DLD1 (cell line): ENCODE data around the gene MMP24OS.
"Not testable (repeated sequence)": the region's sequence is repeated elsewhere in the genome, so short reads cannot be mapped to it uniquely, and the experiment has no call there.

Source experiments
- in situ Hi-C: cut with HindIII; loops from 2 replicates; pipeline ENCODE4 v1.10.0; 2017; ENCODE audit warnings: low sequenced_read_pairs

MMP24OS gene

DNA sequence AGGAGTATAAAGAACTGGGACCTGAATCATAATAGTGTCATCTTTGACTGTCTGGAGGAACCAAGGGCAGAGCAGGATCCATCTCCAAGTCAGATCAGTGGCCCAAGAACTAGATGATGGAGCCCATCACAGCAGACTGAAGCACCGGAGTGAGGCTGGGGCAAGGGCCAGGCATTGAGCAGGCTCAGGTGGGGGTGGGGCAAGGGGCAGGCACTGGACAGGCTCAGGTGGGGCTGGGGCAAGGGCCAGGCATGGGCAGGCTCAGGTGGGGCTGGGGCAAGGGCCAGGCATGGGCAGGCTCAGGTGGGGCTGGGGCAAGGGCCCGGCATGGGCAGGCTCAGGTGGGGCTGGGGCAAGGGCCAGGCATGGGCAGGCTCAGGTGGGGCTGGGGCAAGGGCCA lies 25.3 kb downstream of the MMP24OS start:
- in situ Hi-C loops = not testable (repeated sequence)

DNA sequence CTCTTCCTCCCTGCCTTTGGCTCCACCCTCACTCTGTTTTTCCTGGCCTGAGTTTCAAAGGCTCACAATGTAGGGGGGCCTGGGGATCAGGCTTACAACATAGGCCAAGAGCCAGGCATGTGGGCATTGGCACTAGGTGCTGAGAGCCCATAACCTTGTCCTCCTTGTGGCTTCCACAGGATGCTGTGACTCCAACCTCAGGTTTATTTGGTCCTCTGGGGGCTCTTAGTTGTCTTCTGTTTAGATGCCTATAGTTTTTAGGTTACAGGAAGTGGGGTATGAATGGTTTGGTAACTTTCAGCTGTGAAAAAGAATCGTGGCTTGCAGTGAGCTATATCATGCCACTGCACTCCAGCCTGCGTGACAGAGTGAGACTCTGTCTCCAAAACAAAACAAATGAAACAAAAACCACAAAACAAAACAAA lies 25.9 kb downstream of the MMP24OS start:
- in situ Hi-C loops = no loop called here

DNA sequence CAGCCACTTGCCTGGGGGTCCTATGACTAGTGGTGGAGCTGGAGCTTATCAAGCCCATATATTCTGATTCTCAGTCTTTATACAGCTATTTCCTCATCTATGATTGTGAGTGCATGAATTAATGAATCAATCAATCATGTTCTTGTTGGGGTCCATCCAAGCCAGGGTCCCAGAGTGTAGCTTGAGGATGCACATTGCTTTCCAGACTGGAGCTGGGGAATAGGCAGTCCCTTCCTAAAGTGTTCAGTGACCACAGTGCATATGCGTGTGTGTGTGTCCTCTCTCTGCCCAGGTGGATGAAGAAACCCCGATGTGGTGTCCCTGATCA lies 26.3 kb downstream of the MMP24OS start:
- in situ Hi-C loops = no loop called here

DNA sequence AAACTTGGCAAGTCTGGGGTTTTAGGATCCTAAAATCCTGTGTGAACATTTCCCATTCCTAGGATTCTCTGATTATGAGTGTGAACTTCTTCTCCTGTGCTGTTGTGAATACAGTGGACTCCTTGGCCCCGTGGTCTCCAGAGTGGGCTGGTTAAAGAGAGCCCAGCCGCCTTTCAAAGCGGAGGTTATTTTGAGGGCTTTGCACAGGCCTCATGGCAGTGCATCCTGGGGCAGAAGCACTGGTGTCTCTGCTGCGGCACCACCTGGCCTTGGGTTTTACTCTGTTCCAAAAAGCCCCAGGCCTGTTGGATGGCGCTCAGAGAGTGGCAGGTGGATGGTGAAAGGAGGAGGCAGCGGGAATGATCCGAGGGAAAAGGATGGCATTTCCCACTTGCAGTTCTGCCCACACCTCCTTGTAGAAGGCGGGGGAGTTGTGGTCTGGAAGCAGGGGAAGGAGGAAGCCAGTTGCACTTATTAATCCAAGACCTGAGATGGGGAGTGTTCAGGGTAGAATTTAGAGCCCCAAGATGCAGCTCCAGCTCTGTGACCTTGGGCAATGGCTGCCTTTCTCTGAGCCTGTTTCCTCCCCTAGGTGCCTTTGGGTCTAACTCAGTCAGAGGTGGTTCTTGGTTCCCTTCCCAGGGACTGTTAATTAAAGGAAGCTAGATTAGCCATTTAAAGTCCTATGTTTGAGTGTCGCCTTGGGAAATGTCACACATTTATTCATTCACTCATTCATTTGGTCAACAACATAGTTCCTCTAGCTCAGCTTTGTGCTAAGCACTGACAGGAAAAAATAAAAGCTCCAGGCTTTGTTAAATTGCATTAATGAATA lies 29.1 kb downstream of the MMP24OS start:
- in situ Hi-C loops = no loop called here

DNA sequence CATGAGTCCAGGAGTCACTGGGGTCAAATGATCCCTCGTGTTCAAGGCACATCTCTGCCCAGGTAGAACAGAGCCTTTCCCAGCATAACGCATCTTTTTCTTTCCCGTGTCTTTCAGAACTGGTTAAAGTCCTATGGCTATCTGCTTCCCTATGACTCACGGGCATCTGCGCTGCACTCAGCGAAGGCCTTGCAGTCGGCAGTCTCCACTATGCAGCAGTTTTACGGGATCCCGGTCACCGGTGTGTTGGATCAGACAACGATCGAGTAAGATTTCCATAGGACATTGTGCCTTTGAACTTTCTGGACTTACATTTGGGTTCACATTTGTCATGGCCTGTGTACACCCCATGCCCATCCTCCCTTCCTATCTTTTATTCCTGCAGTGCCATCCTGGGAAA lies 31.2 kb downstream of the MMP24OS start:
- in situ Hi-C loops = no loop called here

DNA sequence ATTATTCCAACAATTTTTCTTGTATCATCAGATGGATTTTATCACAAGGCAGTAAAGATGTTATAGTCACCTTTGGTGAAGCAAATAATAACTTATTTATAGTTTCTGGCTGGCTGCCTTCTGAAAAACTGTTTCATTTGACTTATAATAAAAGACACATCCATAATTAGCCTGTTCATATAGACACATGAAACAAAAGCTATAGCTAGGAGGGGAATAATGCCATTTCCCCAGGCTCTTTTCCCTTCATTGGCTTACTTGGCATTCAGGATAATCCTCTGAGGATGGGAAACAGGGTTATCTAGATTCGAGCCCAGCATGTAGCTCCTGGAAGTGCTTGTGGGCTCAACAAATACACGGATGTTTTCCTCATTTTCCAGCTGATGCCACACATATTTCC lies 33.9 kb downstream of the MMP24OS start:
- in situ Hi-C loops = no loop called here

DNA sequence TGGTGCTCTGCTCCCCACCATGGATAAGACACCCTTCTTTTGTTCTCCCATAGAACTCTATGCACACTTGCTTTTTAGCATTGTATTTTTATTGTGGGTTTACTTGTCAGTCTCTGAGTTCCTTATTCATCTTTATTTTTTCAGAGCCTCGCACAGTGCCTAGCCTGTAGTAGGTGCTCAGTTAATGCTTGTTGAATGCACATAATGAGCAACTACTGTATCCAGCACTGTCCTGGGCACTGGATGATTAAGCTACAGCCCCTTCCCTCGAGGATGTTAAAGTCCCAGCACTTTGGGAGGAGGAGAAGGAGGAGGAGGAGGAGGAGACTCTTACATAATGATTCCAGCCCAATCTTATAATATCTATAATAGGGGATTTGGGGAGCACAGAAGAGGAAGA lies 34.6 kb downstream of the MMP24OS start:
- in situ Hi-C loops = no loop called here

DNA sequence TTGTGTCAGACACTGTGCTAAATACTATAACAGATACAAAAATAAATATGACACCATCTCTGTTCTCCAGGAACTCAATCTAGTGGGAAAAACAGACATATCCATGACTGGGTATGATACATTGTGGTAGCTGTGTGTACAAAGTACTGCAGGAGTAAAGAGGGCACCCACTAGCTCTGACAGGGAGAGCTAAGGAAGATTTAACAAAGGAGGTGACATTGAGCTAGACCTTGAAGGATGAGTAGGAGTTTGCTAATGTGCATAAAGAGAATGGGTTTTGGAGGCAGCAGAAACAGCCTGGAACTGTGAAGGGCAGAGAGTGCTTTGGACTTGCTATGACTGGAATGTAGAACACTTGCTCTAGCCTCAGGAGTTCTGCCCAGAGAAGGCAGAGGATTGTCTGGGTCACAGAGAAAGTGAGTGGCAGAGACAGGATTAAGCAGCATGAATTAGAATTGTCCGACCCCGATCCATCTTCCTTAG lies 37.1 kb downstream of the MMP24OS start:
- in situ Hi-C loops = no loop called here

DNA sequence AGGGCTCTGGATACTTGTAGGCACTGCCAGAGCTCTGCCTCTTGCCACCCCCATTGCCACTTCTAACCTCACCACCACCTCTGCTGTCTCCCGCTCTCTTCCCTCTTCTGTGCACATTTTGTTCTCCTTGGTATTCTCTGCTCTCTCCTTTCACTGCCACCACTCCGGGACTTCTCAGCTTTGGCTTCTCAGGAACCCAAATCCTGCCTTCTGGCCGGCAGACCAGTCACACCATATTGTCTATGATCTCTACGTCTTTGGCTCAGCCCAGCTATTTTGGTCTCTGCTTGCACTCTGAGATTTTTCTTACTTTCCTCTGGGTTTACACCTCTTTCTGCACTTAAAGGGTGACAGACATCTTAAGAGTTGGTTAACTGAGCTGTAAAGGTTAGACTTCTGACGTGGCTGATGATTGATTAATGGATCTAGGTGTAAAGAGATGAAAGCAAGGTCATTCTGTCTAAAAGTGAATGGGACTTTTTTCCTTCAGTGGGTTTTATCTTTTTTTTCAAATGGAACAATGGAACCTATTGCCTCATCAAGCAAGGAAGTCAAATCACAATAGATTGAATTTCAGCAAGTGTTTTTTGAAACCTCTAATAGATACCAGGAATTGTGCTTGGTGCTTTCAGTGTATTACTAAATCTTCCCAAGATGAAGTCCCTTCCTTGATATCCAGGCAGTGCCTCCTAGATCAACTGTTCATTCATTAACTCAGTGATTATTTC lies 37.7 kb downstream of the MMP24OS start:
- in situ Hi-C loops = no loop called here

DNA sequence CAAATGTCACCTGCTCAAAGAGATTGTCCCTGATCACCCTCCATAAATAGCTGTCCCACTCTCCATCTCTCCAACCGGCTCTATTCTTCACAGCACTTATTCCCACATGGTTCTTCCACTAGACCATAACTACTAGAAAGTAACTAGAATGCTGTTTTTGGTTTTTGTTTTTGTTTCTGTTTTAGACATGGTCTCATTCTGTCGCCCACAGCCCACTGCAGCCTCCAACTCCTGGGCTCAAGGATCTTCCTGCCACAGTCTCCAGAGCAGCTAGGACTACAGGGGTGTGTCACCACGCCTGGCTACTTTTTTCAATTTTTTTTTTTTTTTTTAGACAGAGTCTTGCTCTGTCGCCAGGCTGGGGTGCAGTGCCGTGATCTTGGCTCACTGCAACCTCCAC lies 39.2 kb downstream of the MMP24OS start:
- in situ Hi-C loops = no loop called here

DNA sequence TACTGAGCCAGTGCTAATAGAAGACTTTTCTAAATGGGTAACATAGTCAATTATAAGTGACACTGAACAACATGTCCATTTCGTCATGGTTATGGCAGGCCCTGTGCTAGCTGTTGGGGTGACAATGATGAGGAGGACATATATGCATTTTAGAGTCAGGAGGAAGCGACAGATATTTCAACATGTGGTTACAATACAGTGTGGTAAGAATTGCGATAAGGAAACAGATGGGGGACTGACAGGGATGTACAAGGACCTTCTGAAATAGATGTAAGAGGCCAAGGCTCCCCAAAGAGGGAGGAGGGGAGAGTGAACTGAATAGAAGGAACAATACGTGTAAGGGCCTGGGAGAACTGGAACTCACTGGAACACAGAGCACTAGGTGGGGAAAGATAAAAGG lies 39.8 kb downstream of the MMP24OS start:
- in situ Hi-C loops = no loop called here

DNA sequence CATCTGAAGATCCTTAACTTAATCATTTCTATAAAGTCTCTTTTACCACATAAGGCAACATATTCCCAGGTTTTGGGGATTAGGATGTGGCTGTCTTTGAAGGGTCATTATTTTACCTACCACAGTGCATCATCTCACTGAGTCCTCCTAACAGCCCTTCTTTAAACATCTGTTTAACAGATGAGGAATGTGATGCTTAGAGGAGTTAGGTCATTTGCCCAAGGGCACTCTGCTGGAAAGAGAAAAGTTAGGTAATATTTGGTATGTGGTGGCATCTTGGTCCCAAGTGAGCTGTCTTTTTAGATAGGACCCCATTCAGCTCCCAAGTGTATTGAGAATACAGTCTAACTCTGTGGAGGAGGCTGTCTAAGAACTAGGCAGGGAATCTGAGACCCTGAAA lies 40.4 kb downstream of the MMP24OS start:
- in situ Hi-C loops = no loop called here

DNA sequence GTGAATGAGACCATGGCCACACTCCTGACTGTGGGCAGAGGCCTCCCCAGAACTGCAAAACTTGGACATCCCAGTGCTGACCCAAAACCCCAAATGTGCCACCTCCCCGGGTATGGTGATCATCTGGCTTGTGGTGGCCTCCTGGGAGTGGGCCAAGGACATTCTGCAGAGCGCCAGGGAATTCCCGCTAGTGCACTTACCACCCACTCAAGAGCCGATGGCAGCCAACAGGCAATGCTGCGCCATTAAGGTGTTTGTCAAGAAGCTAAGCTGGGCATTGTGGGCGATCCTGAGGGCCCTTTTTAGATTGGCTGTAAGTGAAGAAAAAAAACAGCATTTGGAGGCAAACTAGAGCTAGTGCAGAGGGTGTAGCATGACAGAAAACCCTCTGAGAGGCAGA lies 42.0 kb downstream of the MMP24OS start:
- in situ Hi-C loops = no loop called here

DNA sequence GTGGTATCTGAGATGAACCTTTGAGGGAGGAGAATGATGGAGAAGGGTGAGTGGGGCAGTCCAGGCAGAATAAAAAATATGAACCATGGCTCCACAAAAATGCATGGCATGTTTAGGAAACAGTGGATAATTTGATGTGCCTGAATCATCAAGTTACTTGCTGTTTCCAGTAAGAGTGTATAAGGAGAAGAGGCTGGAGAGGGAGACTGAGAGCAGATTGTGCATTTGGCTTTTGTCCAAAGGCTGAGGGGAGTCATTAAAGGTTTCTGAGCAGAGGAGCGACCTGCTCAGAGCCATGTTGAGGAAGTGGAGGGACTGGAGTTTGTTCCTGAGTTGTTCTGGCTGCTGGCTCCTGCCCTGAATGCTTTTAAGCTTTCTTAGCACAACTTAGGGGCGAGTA lies 45.3 kb downstream of the MMP24OS start:
- in situ Hi-C loops = no loop called here

DNA sequence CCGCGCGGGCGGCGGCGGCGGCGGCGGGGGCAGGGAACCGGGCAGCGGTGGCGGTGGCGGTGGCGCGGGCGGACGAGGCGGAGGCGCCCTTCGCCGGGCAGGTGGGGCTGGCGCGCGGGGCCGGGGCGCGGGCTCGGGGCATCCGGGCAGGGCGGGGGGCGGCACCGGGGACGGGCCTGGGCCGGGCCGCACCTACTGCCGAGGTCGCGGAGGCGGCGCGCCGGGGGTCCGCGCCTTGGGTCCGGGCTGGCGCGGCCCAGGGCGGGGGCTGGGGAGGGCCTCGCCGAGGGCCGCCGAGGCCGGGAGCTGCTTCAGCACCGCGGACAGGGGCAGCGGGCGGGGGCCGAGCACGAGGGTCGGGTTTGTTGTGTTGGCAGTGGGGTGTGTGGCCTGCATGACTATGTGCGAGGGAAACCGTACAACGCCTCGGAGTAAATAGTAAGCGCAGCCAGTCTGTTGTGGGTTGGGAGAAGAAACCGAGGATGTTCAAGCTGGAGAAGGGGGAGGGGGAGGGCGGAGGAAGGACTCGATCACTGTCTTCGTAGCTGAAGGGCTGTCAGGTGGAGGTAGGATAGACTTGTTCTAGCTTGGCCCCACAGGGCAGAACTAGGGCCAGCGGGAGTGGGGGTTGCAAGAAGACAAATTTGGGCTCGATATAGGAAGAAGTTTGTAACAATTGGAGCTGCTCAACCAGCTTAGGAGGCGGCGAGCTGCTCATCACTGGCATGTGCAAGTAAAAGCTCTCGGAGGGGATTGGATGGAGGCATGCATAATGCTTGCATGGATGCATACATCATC lies 50.8 kb downstream of the MMP24OS start:
- in situ Hi-C loops = no loop called here
